ENCODE results near the gene TMEM147. TPM values are rescaled to one million over a fixed set of nuclear protein-coding genes. Genes with fewer than 3 reads are reported as not detected.

TMEM147 gene
- total RNA-seq, 2 experiments from 2014 or later: 74.4 to 81.6 TPM

GRCh38 chr19:35512831-35513627 lies 32.4 kb upstream of the TMEM147 start:
- DNase-seq: no peak
- peaks cover 61% of the 10 kb centered on the region for H3K27me3 Mint-ChIP-seq
- H3K27ac Mint-ChIP-seq: no peak overlapping the region
- no peak overlapping the region for H3K4me3 Mint-ChIP-seq
- no peaks in the 10 kb centered on the region for H3K9me3 Mint-ChIP-seq
- peaks cover 13% of the 10 kb centered on the region for H3K4me1 Mint-ChIP-seq
- H3K36me3 Mint-ChIP-seq: no peaks in the 10 kb centered on the region

- H3K4me1 Mint-ChIP-seq: peaks cover 13% of the 10 kb centered on the region
- DNase-seq: no peak
- H3K27me3 Mint-ChIP-seq: peaks cover 54% of the 10 kb centered on the region
- H3K27ac Mint-ChIP-seq: no peak within 1 kb of the TSS
- no peaks in the 10 kb centered on the region for H3K9me3 Mint-ChIP-seq
- no peak within 1 kb of the TSS for H3K4me3 Mint-ChIP-seq
- no peaks in the 10 kb centered on the region for H3K36me3 Mint-ChIP-seq
Measured at GRCh38 chr19:35513628-35514281, 31.7 kb upstream of the TMEM147 start, which contains the start of gene DMKN. TSS of gene DMKN (minus strand) at chr19:35513649. CDS start at chr19:35513475, 174 bp downstream.

GRCh38 chr19:35514282-35514809 lies 31.1 kb upstream of the TMEM147 start:
- no peak for DNase-seq
- Mint-ChIP-seq H3K9me3 (no peaks in the 10 kb centered on the region), H3K36me3 (no peaks in the 10 kb centered on the region), H3K27me3 (peaks cover 49% of the 10 kb centered on the region), H3K27ac (no peak overlapping the region), H3K4me1 (peaks cover 11% of the 10 kb centered on the region), H3K4me3 (no peak overlapping the region)

GRCh38 chr19:35516310-35516709 lies 29.1 kb upstream of the TMEM147 start:
- H3K27me3 Mint-ChIP-seq: peaks cover 35% of the 10 kb centered on the region
- H3K4me3 Mint-ChIP-seq: no peak overlapping the region
- DNase-seq: no peak
- H3K36me3 Mint-ChIP-seq: no peaks in the 10 kb centered on the region
- H3K9me3 Mint-ChIP-seq: no peaks in the 10 kb centered on the region
- H3K4me1 Mint-ChIP-seq: no peaks in the 10 kb centered on the region
- H3K27ac Mint-ChIP-seq: no peak overlapping the region

- Mint-ChIP-seq H3K27ac (no peak overlapping the region), H3K4me3 (no peak overlapping the region), H3K27me3 (peaks cover 25% of the 10 kb centered on the region), H3K36me3 (no peaks in the 10 kb centered on the region), H3K4me1 (no peaks in the 10 kb centered on the region), H3K9me3 (no peaks in the 10 kb centered on the region)
- DNase-seq: no peak
Measured at GRCh38 chr19:35517342-35517741, 28.1 kb upstream of the TMEM147 start.

GRCh38 chr19:35518313-35518712 lies 27.1 kb upstream of the TMEM147 start:
- Mint-ChIP-seq H3K27ac (no peak overlapping the region), H3K4me3 (no peak overlapping the region), H3K36me3 (no peaks in the 10 kb centered on the region), H3K9me3 (no peaks in the 10 kb centered on the region), H3K27me3 (peaks cover 17% of the 10 kb centered on the region), H3K4me1 (no peaks in the 10 kb centered on the region)
- no peak for DNase-seq

GRCh38 chr19:35519291-35519690 lies 26.1 kb upstream of the TMEM147 start:
- no peaks in the 10 kb centered on the region for H3K36me3 Mint-ChIP-seq
- H3K9me3 Mint-ChIP-seq: no peaks in the 10 kb centered on the region
- no peaks in the 10 kb centered on the region for H3K4me1 Mint-ChIP-seq
- DNase-seq: no peak
- H3K27ac Mint-ChIP-seq: no peak overlapping the region
- peaks cover 16% of the 10 kb centered on the region for H3K27me3 Mint-ChIP-seq
- H3K4me3 Mint-ChIP-seq: no peak overlapping the region

GRCh38 chr19:35521124-35521743 lies 24.2 kb upstream of the TMEM147 start:
- no peaks in the 10 kb centered on the region for H3K4me1 Mint-ChIP-seq
- no peak for DNase-seq
- no peak overlapping the region for H3K27ac Mint-ChIP-seq
- no peaks in the 10 kb centered on the region for H3K9me3 Mint-ChIP-seq
- H3K36me3 Mint-ChIP-seq: no peaks in the 10 kb centered on the region
- H3K27me3 Mint-ChIP-seq: peaks cover 11% of the 10 kb centered on the region
- H3K4me3 Mint-ChIP-seq: no peak overlapping the region

GRCh38 chr19:35522745-35523327 lies 22.6 kb upstream of the TMEM147 start:
- H3K9me3 Mint-ChIP-seq: no peaks in the 10 kb centered on the region
- no peaks in the 10 kb centered on the region for H3K4me1 Mint-ChIP-seq
- H3K27me3 Mint-ChIP-seq: peaks cover 19% of the 10 kb centered on the region
- H3K4me3 Mint-ChIP-seq: no peak overlapping the region
- no peaks in the 10 kb centered on the region for H3K36me3 Mint-ChIP-seq
- DNase-seq: no peak
- no peak overlapping the region for H3K27ac Mint-ChIP-seq

- Mint-ChIP-seq H3K4me3 (no peak overlapping the region), H3K4me1 (no peaks in the 10 kb centered on the region), H3K27ac (no peak overlapping the region), H3K36me3 (no peaks in the 10 kb centered on the region), H3K9me3 (no peaks in the 10 kb centered on the region), H3K27me3 (peaks cover 30% of the 10 kb centered on the region)
- DNase-seq: no peak
Measured at GRCh38 chr19:35524181-35524837, 21.1 kb upstream of the TMEM147 start.

- H3K9me3 Mint-ChIP-seq: no peaks in the 10 kb centered on the region
- H3K27ac Mint-ChIP-seq: no peak overlapping the region
- no peaks in the 10 kb centered on the region for H3K4me1 Mint-ChIP-seq
- H3K27me3 Mint-ChIP-seq: peaks cover 31% of the 10 kb centered on the region
- no peak for DNase-seq
- no peak overlapping the region for H3K4me3 Mint-ChIP-seq
- H3K36me3 Mint-ChIP-seq: no peaks in the 10 kb centered on the region
Measured at GRCh38 chr19:35525873-35526272, 19.6 kb upstream of the TMEM147 start.

- H3K4me3 Mint-ChIP-seq: no peak within 1 kb of the TSS
- no peaks in the 10 kb centered on the region for H3K36me3 Mint-ChIP-seq
- peaks cover 1% of the 10 kb centered on the region for H3K4me1 Mint-ChIP-seq
- no peak within 1 kb of the TSS for H3K27ac Mint-ChIP-seq
- no peak for DNase-seq
- no peaks in the 10 kb centered on the region for H3K9me3 Mint-ChIP-seq
- peaks cover 36% of the 10 kb centered on the region for H3K27me3 Mint-ChIP-seq
Measured at GRCh38 chr19:35528218-35529038, 17.0 kb upstream of the TMEM147 start, which contains the start of gene SBSN. TSS of gene SBSN (minus strand) at chr19:35528311. CDS start at chr19:35528281, 30 bp downstream.

- no peak for DNase-seq
- Mint-ChIP-seq H3K36me3 (no peaks in the 10 kb centered on the region), H3K9me3 (no peaks in the 10 kb centered on the region), H3K27me3 (peaks cover 33% of the 10 kb centered on the region), H3K4me1 (peaks cover 6% of the 10 kb centered on the region), H3K4me3 (no peak overlapping the region), H3K27ac (no peak overlapping the region)
Measured at GRCh38 chr19:35529241-35530218, 15.9 kb upstream of the TMEM147 start.
